Small intestine (tissue), 16 donors: ENCODE results near the gene OBSCN. TPM values are rescaled to one million over a fixed set of nuclear protein-coding genes. Genes with fewer than 3 reads are reported as not detected.
A peak's percentile ranks its signal among the peaks of the same experiment; 100 is the strongest.

Experiments
- DNase-seq, 2 donors: peaks; one replicate each; pipeline versions ENCODE4 v3.0.0 to v3.0.0-alpha.2; 2013
- FAIRE-seq: peaks from 2 replicates; lab custom pipeline; 2012; peaks lifted over from hg19 to GRCh38; lab: Jason Lieb, UNC
- H3K27ac ChIP-seq, 3 donors: one replicate each; pipeline ENCODE4 v1.5.1; 2013; ENCODE audit warnings: low read length in 2 of 3, mild to moderate bottlenecking in 2 of 3, control low read depth in 1 of 3, inconsistent platforms in 1 of 3, low read depth in 1 of 3, moderate library complexity in 1 of 3
- H3K27me3 ChIP-seq, 3 donors: one replicate each; pipeline ENCODE4 v1.6.1; 2013; ENCODE audit warnings: low read length in 3 of 3, inconsistent platforms in 1 of 3; ENCODE audit not compliant: control insufficient read depth in 3 of 3, insufficient read depth in 3 of 3
- H3K36me3 ChIP-seq, 3 donors: one replicate each; pipeline ENCODE4 v1.6.1; 2013; ENCODE audit warnings: low read length in 3 of 3, inconsistent platforms in 1 of 3, low read depth in 1 of 3, mild to moderate bottlenecking in 1 of 3, moderate library complexity in 1 of 3; ENCODE audit not compliant: control insufficient read depth in 3 of 3, insufficient read depth in 2 of 3
- H3K4me1 ChIP-seq, 3 donors: one replicate each; pipeline ENCODE4 v1.6.1; 2013; ENCODE audit warnings: low read length in 2 of 3, inconsistent platforms in 1 of 3, low read depth in 1 of 3, mild to moderate bottlenecking in 1 of 3, moderate library complexity in 1 of 3; ENCODE audit not compliant: control insufficient read depth in 3 of 3, insufficient read depth in 2 of 3
- H3K4me3 ChIP-seq, 3 donors: one replicate each; pipeline ENCODE4 v1.5.1; 2013; ENCODE audit warnings: low read length in 3 of 3, control low read depth in 1 of 3, inconsistent platforms in 1 of 3, low read depth in 1 of 3, mild to moderate bottlenecking in 1 of 3, moderate library complexity in 1 of 3
- H3K9me3 ChIP-seq, 2 donors: one replicate each; pipeline ENCODE4 v1.6.1; 2013; ENCODE audit warnings: low read depth in 1 of 2, low read length in 1 of 2; ENCODE audit not compliant: control insufficient read depth in 2 of 2, insufficient read depth in 1 of 2
- WGBS, 3 donors: extraction: QIAGEN DNeasy Blood & Tissue Kit; methylation state at CpG; one replicate each; pipeline ENCODE4 v1.1.7; 2013; 5-methylcytosine and 5-hydroxymethylcytosine counted together
- long read RNA-seq, 10 donors: transcript quantifications; one replicate each; lab custom pipeline, GENCODE V29; 2026
- polyA plus RNA-seq, 4 donors: library from polyadenylated mRNA; stranded (reverse) in 3 of 4; unstranded in 1 of 4; fragments of 200-250 nt in 3 of 4; fragments of 120-200 nt in 1 of 4; gene quantifications; one replicate each; pipeline versions ENCODE4 v1.2.1 to v1.2.3, GENCODE V29; 2013
- donor health status: healthy with polysubstance abuse.
- donor health status: control.
- donor health status: control.
- donor health status: Bipolar disorder and iron deficiency.
- donor health status: healthy.

Gene OBSCN, protein sequence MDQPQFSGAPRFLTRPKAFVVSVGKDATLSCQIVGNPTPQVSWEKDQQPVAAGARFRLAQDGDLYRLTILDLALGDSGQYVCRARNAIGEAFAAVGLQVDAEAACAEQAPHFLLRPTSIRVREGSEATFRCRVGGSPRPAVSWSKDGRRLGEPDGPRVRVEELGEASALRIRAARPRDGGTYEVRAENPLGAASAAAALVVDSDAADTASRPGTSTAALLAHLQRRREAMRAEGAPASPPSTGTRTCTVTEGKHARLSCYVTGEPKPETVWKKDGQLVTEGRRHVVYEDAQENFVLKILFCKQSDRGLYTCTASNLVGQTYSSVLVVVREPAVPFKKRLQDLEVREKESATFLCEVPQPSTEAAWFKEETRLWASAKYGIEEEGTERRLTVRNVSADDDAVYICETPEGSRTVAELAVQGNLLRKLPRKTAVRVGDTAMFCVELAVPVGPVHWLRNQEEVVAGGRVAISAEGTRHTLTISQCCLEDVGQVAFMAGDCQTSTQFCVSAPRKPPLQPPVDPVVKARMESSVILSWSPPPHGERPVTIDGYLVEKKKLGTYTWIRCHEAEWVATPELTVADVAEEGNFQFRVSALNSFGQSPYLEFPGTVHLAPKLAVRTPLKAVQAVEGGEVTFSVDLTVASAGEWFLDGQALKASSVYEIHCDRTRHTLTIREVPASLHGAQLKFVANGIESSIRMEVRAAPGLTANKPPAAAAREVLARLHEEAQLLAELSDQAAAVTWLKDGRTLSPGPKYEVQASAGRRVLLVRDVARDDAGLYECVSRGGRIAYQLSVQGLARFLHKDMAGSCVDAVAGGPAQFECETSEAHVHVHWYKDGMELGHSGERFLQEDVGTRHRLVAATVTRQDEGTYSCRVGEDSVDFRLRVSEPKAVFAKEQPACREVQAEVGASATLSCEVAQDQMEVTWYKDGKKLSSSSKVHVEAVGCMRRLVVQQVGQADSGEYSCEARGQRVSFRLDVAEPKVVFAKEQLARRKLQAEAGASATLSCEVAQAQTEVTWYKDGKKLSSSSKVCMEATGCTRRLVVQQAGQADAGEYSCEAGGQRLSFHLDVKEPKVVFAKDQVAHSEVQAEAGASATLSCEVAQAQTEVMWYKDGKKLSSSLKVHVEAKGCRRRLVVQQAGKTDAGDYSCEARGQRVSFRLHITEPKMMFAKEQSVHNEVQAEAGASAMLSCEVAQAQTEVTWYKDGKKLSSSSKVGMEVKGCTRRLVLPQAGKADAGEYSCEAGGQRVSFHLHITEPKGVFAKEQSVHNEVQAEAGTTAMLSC (N-terminal part only)
- polyA plus RNA-seq, result 10 to 100 TPM in 1 of 4 donors, 1 to 10 TPM in 3; 3.6 to 36.2 (median 5.7) TPM
- long read RNA-seq, donor 1, result 0 reads
- long read RNA-seq, donor 2, partial matches to known transcripts, result 12 of 13 reads
- long read RNA-seq, donor 2, other reads (novel, unspliced or antisense), result 0 of 13 reads
- long read RNA-seq, donor 3, partial matches to known transcripts, result 21 of 24 reads
- long read RNA-seq, donor 3, other reads (novel, unspliced or antisense), result 0 of 24 reads
- long read RNA-seq, donor 4, result 0 reads
- long read RNA-seq, donor 5, partial matches to known transcripts, result 5 of 6 reads
- long read RNA-seq, donor 5, other reads (novel, unspliced or antisense), result 0 of 6 reads
- long read RNA-seq, donor 6, partial matches to known transcripts, result 8 of 9 reads
- long read RNA-seq, donor 6, other reads (novel, unspliced or antisense), result 0 of 9 reads
- long read RNA-seq, donor 7, result 0 reads
- long read RNA-seq, donor 8, partial matches to known transcripts, result 6 of 6 reads
- long read RNA-seq, donor 8, other reads (novel, unspliced or antisense), result 0 of 6 reads
- long read RNA-seq, donor 9, partial matches to known transcripts, result 0 of 1 reads
- long read RNA-seq, donor 9, other reads (novel, unspliced or antisense), result 0 of 1 reads
- long read RNA-seq, donor 10, partial matches to known transcripts, result 0 of 3 reads
- long read RNA-seq, donor 10, other reads (novel, unspliced or antisense), result 0 of 3 reads

DNA sequence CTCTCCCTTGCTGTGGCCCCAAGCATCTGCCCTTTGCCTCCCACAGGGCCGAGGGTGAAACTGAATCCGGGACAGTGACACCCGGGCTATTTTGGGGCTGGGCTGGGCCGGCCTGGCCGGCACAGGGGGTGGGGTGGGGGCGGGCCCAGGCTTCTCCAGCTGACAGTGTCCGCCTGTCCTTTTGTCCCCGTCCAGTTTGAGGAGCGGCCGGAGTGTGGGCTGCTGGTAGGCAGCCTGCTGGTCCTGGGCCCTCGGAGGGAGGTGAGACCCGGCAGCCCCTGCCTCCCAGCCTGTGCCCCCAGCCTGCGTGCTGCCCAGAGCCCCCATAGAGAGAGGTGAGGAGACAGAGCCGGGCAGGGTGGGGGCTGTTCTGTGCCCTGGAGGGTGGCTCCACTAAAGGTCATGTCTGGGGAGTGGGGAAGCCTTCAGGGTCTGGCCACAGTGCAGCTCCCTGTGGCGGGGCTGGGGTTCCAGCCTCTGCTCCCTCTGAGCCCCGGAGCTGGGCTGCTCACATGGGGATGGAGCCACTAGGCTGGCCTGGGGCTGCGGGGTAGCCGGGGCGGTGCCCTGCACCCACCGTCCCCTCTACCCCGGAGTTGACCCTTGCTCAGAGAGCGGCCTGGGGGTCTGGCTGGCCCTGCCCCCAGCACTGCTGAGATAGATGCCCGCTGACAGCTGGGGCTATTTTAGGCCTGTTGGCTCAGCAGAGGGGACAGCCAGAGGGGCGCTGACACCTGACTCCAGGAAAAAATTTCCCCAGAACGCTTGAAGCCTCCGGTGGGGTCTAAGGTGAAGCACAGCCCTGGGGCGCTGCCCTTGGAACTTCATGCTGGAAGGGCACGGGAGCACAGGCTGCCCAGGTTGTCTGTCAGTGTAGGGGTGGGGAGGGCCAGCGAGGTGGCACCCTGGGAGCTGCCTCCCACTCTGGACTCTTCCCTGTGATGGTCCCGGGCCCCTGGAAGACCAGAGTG, at the start of gene OBSCN:
OBSCN (plus strand) TSS at position 194 of the 971 bp plus-strand sequence. CDS start 3,740 bp downstream, outside the sequence.
- H3K4me3 ChIP-seq, result no peak within 1 kb of the TSS
- H3K27me3 ChIP-seq, result peaks cover 0 to 22% (median 2%) of the 10 kb centered on the region in 3 donors
- H3K36me3 ChIP-seq, result peaks cover 0 to 4% (median 0%) of the 10 kb centered on the region in 3 donors
- H3K9me3 ChIP-seq, result no peaks in the 10 kb centered on the region
- FAIRE-seq (no peak), DNase-seq (no peak)
- peaks cover 0 to 11% (median 0%) of the 10 kb centered on the region in 3 donors for H3K4me1 ChIP-seq
- whole genome bisulfite sequencing, 3 donors, result 35 to 48% (median 37%) methylated on average over 29 to 30 of the region's 30 CpGs
- no peak within 1 kb of the TSS for H3K27ac ChIP-seq

DNA sequence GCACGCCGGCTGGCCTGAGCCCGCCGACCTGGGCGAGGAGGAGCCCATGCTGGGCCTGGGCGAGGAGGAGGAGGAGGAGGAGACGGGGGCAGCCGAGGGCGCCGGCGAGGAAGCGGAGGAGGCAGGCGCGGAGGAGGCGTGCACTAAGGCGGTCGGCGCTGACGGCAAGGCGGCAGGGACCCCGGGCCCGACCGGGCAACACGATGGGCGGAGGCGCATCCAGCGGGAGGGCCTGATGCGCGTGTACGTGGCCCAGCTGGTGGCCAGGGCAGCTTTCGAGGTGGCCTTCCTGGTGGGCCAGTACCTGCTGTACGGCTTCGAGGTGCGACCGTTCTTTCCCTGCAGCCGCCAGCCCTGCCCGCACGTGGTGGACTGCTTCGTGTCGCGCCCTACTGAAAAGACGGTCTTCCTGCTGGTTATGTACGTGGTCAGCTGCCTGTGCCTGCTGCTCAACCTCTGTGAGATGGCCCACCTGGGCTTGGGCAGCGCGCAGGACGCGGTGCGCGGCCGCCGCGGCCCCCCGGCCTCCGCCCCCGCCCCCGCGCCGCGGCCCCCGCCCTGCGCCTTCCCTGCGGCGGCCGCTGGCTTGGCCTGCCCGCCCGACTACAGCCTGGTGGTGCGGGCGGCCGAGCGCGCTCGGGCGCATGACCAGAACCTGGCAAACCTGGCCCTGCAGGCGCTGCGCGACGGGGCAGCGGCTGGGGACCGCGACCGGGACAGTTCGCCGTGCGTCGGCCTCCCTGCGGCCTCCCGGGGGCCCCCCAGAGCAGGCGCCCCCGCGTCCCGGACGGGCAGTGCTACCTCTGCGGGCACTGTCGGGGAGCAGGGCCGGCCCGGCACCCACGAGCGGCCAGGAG, 49.5 kb upstream of the OBSCN start:
- no peak overlapping the region for H3K27ac ChIP-seq
- peaks cover 0 to 26% (median 4%) of the 10 kb centered on the region in 3 donors for H3K27me3 ChIP-seq
- DNase-seq (peak in 1 of 2 donors; percentile 48), FAIRE-seq (no peak)
- no peaks in the 10 kb centered on the region for H3K9me3 ChIP-seq
- no peak overlapping the region for H3K4me3 ChIP-seq
- peaks cover 0 to 4% (median 0%) of the 10 kb centered on the region in 3 donors for H3K36me3 ChIP-seq
- WGBS, 3 donors, result 33 to 45% (median 41%) methylated on average over 53 to 98 of the region's 98 CpGs
- H3K4me1 ChIP-seq, result peaks cover 0 to 30% (median 1%) of the 10 kb centered on the region in 3 donors

DNA sequence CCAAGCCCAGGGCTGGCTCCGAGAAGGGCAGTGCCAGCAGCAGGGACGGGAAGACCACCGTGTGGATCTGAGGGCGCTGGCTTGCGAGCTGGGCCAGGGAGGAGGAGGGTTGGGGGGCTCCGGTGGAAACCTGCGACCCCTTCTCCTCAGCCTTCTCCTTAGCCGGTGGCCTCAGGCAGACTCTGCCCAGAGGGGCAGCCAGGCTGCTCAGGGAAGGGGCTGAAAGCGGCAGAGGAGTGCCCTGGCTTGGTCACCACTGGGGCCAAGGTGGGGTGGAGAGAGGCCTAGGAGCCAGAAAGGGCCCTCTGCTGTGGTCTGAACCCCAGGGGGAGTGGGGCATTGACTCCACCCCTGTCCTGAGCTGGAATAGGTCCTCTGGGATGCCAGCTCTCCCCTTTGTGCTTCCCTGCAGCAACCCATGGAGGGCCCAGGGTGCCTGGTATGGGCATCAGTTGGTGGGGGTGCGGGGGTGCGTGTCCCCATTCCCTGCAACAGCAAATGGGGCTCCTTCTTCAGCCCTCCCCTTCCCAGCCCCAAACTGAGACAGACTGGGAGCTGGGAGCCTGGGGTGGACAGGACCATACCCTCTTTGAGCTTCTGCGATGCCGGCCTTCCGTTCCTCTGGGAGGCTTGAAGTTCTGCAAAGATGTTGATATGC, 48.7 kb upstream of the OBSCN start:
- Histone ChIP-seq H3K36me3 (peaks cover 0 to 2% (median 0%) of the 10 kb centered on the region in 3 donors), H3K4me1 (peaks cover 0 to 36% (median 2%) of the 10 kb centered on the region in 3 donors), H3K4me3 (no peak overlapping the region), H3K27me3 (peaks cover 0 to 26% (median 4%) of the 10 kb centered on the region in 3 donors), H3K27ac (no peak overlapping the region), H3K9me3 (no peaks in the 10 kb centered on the region)
- 76 to 91% (median 82%) methylated on average over 6 to 14 of the region's 14 CpGs for WGBS, 3 donors
- DNase-seq, result no peak
- FAIRE-seq, result no peak

DNA sequence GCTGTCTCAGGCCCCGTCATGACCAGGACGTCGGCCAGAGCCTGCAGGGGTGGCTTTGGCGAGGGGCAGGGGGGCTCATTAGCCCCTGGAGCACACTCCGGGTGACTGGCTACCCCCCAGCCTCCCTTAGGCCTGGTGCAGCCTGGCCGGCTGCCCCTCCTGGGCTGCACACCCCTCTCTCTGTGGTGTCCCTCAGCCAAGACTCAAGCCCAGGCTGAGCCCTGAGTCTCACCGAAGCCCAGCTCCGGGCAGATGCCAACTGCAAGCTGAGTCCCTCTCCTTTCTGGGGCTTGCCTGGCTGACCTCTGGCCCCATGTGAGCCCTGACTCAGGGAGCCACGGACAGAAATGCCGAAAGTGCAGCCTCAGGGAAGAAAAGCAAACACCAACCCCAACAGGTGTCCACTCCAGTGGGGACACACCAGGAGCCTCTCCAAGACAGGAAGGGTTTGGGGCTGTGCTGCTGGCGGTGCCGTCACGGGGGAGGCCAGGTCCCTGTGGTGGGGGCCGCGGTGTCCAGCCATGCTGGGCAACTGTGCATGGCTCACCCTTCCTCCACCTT, 47.6 kb upstream of the OBSCN start:
- no peaks in the 10 kb centered on the region for H3K9me3 ChIP-seq
- H3K27ac ChIP-seq, result no peak overlapping the region
- peaks cover 0 to 43% (median 2%) of the 10 kb centered on the region in 3 donors for H3K4me1 ChIP-seq
- DNase-seq (no peak), FAIRE-seq (no peak)
- peaks cover 0 to 26% (median 4%) of the 10 kb centered on the region in 3 donors for H3K27me3 ChIP-seq
- no peak overlapping the region for H3K4me3 ChIP-seq
- H3K36me3 ChIP-seq, result peaks cover 0 to 6% (median 0%) of the 10 kb centered on the region in 3 donors
- WGBS, 3 donors, result 84 to 85% (median 85%) methylated on average over 15 of the region's 15 CpGs

DNA sequence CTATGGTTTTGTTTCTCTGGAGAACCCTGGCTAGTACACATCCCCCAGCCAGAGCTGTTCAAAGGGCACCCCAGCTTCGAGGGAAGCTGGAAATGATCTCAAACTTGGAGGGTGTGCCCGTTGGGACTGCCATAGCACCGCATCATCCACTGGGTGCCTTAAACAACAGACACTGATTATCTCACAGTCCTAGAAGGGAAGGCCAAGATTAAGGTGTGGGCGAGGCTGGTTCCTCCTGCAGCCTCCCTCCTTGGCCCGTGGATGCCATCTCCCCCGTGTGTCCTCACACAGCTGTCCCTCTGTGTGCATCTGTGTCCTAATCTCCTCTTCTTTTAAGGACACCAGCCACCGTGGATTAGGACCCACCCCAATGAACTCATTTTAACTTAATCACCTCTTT, 46.5 kb upstream of the OBSCN start:
- 12 to 40% (median 23%) methylated on average over 6 to 7 of the region's 7 CpGs for WGBS, 3 donors
- Histone ChIP-seq H3K27ac (no peak overlapping the region), H3K4me3 (no peak overlapping the region), H3K9me3 (no peaks in the 10 kb centered on the region), H3K27me3 (peaks cover 0 to 26% (median 4%) of the 10 kb centered on the region in 3 donors), H3K36me3 (peaks cover 0 to 6% (median 0%) of the 10 kb centered on the region in 3 donors), H3K4me1 (peaks cover 0 to 45% (median 2%) of the 10 kb centered on the region in 3 donors)
- FAIRE-seq, result no peak
- DNase-seq, result peak in 1 of 2 donors; percentile 70
